Liver (tissue), 3 donors: ENCODE measurements around the gene UMPS.

ENCODE experiments used
- CTCF ChIP-seq: fragments of 150-350 bp; IDR thresholded peaks from 2 replicates; pipeline ENCODE4 v1.5.1; 2017; ENCODE audit warnings: improper control_type of control experiment, low read depth, low read length; ENCODE audit not compliant: missing input control
- GABPA ChIP-seq, 2 donors: IDR thresholded peaks in 1 of 2; conservative IDR thresholded peaks in 1 of 2; 2 replicates each; pipeline ENCODE4 v1.6.1; 2016; ENCODE audit warnings: antibody characterized with exemption in 2 of 2, mild to moderate bottlenecking in 1 of 2, moderate library complexity in 1 of 2
- HNF4A ChIP-seq, 2 donors: conservative IDR thresholded peaks; 2 replicates each; pipeline ENCODE4 v1.6.1; 2016; ENCODE audit warnings: antibody characterized with exemption in 2 of 2, mild to moderate bottlenecking in 2 of 2
- REST ChIP-seq: IDR thresholded peaks from 2 replicates; pipeline ENCODE4 v1.6.1; 2016; ENCODE audit warnings: antibody characterized with exemption, mild to moderate bottlenecking
- TAF1 ChIP-seq: conservative IDR thresholded peaks from 2 replicates; pipeline ENCODE4 v1.6.1; 2016; ENCODE audit warnings: antibody characterized with exemption, mild to moderate bottlenecking
- donor health status: healthy.
- donor health status: healthy.

GRCh38 chr3:124698030-124698770 lies 32.1 kb upstream of the UMPS start:
- TF ChIP-seq CTCF (no peak), TAF1 (no peak), HNF4A (conservative IDR thresholded peaks at IDR 0.05) (no peak), GABPA (IDR thresholded peaks at IDR 0.05 in 1 of 2, conservative IDR thresholded peaks at IDR 0.05 in 1 of 2) (no peak), REST (no peak)
